ENCODE data around the gene PLXNA2.

DNA sequence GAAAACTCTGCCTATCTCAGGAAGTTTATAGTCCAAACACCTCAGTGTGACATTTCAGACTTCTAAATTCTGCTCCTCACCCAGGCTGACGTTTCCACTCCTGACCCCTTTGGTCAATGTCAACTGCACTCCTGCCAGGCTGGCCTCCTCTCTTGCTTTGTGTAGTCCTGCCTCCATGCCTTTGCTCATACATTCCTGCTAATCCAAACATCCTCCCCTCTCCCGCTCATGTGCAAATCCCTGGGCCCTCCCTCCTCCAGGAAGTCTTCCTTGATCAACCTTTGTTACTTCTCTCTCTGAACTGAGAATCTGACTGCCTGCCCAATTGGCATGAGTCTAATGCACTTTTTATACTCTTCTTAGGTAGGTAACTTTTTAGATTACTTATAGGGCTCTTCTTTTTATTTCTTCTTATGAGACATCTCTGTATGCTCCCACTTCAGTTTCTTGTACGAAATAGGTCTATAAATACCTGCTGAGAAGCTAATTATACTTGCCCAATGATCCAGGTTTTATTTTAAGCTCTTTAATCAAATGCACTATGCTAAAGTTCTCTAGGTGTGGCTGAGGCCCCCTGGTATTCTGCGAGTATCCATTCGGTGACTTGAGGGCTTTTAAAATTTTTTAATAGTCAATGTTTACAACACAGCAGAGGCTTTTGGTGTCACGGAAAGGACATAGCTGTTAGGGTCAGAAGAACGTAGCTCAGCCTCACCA, 128.1 kb downstream of the PLXNA2 start:
- TF ChIP-seq, protein P1, sequence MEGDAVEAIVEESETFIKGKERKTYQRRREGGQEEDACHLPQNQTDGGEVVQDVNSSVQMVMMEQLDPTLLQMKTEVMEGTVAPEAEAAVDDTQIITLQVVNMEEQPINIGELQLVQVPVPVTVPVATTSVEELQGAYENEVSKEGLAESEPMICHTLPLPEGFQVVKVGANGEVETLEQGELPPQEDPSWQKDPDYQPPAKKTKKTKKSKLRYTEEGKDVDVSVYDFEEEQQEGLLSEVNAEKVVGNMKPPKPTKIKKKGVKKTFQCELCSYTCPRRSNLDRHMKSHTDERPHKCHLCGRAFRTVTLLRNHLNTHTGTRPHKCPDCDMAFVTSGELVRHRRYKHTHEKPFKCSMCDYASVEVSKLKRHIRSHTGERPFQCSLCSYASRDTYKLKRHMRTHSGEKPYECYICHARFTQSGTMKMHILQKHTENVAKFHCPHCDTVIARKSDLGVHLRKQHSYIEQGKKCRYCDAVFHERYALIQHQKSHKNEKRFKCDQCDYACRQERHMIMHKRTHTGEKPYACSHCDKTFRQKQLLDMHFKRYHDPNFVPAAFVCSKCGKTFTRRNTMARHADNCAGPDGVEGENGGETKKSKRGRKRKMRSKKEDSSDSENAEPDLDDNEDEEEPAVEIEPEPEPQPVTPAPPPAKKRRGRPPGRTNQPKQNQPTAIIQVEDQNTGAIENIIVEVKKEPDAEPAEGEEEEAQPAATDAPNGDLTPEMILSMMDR (IDR thresholded peaks at IDR 0.05), result no peak
- TF ChIP-seq POLR2AphosphoS5 (IDR thresholded peaks at IDR 0.05) (no peak), EP300 (IDR thresholded peaks at IDR 0.05) (no peak)
